Vagina (tissue), 2 donors: ENCODE data around the gene FAM161A. TPM values are rescaled to one million over a fixed set of nuclear protein-coding genes. Genes with fewer than 3 reads are reported as not detected.
"Not testable (repeated sequence)": the region's sequence is repeated elsewhere in the genome, so short reads cannot be mapped to it uniquely, and the experiment has no call there.

ENCODE experiments used
- DNase-seq, 2 donors: peaks; one replicate each; pipeline ENCODE4 v3.0.0-alpha.2; 2017; ENCODE audit errors: extremely low spot score in 2 of 2
- H3K27ac ChIP-seq: fragments of 200-600 bp; sonication (generic); one replicate; pipeline ENCODE4 v1.5.1; 2019
- H3K27me3 ChIP-seq: fragments of 200-600 bp; sonication (generic); one replicate; pipeline ENCODE4 v1.5.1; 2019
- H3K36me3 ChIP-seq, 2 donors: fragments of 200-600 bp; sonication (generic); one replicate each; pipeline ENCODE4 v1.5.1; 2017 to 2019
- H3K4me1 ChIP-seq: fragments of 200-600 bp; sonication (generic); one replicate; pipeline ENCODE4 v1.5.1; 2019
- H3K4me3 ChIP-seq, 2 donors: fragments of 200-600 bp; sonication (generic); 1 replicate in 1 of 2; 2 replicates in 1 of 2; pipeline ENCODE4 v1.5.1; 2016 to 2019
- H3K9me3 ChIP-seq: fragments of 200-600 bp; sonication (generic); one replicate; pipeline ENCODE4 v1.5.1; 2019
- POLR2A ChIP-seq, 2 donors: fragments of 450-650 bp; IDR thresholded peaks; one replicate each; pipeline ENCODE4 v1.6.1; 2017; ENCODE audit warnings: antibody characterized with exemption in 2 of 2, mild to moderate bottlenecking in 2 of 2, moderate library complexity in 2 of 2
- POLR2AphosphoS5 ChIP-seq, 2 donors: sonication (generic); formaldehyde crosslinking; IDR thresholded peaks; one replicate each; pipeline ENCODE4 v1.9.0; 2017; ENCODE audit warnings: antibody characterized with exemption in 2 of 2, mild to moderate bottlenecking in 2 of 2, low read depth in 1 of 2; ENCODE audit not compliant: insufficient read depth in 1 of 2
- intact Hi-C: fragments of 100-400 bp; cut with DNase I; formaldehyde crosslinking; loops from one replicate; pipeline ENCODE4 v1.15.1; 2023
- total RNA-seq: library from RNA; depleted of rRNA; stranded (reverse); fragments of >200 nt; gene quantifications from one replicate; pipeline ENCODE4 v1.2.3, GENCODE V29; 2016
- TF ChIP-seq, protein P1 (sequence below), 3 experiments: fragments of 450-650 bp in 2 of 3; fragments of 200-600 bp in 1 of 3; sonication (generic) in 1 of 3; IDR thresholded peaks; one replicate each; pipeline ENCODE4 v1.5.1; 2017 to 2019; ENCODE audit warnings: antibody characterized with exemption in 3 of 3, mild to moderate bottlenecking in 2 of 3, moderate library complexity in 2 of 3

FAM161A gene
- total RNA-seq, 1 donor from 2014 or later, result 2.5 TPM

GRCh38 chr2:61807036-61807757, 46.7 kb downstream of the FAM161A start:
- Histone ChIP-seq H3K36me3 (no peaks in the 10 kb centered on the region), H3K4me3 (no peak overlapping the region), H3K4me1 (no peaks in the 10 kb centered on the region), H3K9me3 (no peaks in the 10 kb centered on the region), H3K27ac (no peak overlapping the region), H3K27me3 (no peaks in the 10 kb centered on the region)
- TF ChIP-seq, protein P1, sequence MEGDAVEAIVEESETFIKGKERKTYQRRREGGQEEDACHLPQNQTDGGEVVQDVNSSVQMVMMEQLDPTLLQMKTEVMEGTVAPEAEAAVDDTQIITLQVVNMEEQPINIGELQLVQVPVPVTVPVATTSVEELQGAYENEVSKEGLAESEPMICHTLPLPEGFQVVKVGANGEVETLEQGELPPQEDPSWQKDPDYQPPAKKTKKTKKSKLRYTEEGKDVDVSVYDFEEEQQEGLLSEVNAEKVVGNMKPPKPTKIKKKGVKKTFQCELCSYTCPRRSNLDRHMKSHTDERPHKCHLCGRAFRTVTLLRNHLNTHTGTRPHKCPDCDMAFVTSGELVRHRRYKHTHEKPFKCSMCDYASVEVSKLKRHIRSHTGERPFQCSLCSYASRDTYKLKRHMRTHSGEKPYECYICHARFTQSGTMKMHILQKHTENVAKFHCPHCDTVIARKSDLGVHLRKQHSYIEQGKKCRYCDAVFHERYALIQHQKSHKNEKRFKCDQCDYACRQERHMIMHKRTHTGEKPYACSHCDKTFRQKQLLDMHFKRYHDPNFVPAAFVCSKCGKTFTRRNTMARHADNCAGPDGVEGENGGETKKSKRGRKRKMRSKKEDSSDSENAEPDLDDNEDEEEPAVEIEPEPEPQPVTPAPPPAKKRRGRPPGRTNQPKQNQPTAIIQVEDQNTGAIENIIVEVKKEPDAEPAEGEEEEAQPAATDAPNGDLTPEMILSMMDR (IDR thresholded peaks at IDR 0.05), result no peak
- no peak for TF ChIP-seq POLR2AphosphoS5 (IDR thresholded peaks at IDR 0.05; ENCODE audit: insufficient read depth in 1 of 2, low read depth in 1 of 2)
- no peak for TF ChIP-seq POLR2A (IDR thresholded peaks at IDR 0.05)
- DNase-seq, result no peak
- intact Hi-C loops, result no loop called here

GRCh38 chr2:61802548-61802947, 51.3 kb downstream of the FAM161A start:
- Histone ChIP-seq H3K27me3 (no peaks in the 10 kb centered on the region), H3K9me3 (no peaks in the 10 kb centered on the region), H3K27ac (no peak overlapping the region), H3K36me3 (no peaks in the 10 kb centered on the region), H3K4me3 (no peak overlapping the region), H3K4me1 (no peaks in the 10 kb centered on the region)
- intact Hi-C loops, result no loop called here
- no peak for DNase-seq
- TF ChIP-seq POLR2A (IDR thresholded peaks at IDR 0.05), result no peak

DNA sequence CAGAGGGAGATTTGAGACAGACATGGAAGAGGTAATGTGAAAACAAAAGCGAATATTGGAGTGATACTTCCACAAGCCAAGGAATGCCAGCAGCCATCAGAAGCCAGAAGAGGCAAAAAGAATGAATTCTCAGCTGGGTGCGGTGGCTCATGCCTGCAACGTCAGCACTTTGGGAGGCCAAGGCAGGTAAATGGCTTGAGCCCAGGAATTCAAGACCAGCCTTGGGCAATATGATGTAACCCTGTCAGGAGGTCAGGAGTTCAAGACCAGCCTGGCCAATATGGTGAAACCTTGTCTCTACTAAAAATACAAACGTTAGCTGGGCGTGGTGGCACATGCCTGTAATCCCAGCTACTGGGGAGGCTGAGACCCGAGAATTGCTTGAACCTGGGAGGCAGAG, 54.8 kb downstream of the FAM161A start:
- intact Hi-C loops, result no loop called here
- H3K27me3 ChIP-seq, result no peaks in the 10 kb centered on the region
- H3K4me1 ChIP-seq, result no peaks in the 10 kb centered on the region
- TF ChIP-seq POLR2AphosphoS5 (IDR thresholded peaks at IDR 0.05; ENCODE audit: insufficient read depth in 1 of 2, low read depth in 1 of 2) (no peak), POLR2A (IDR thresholded peaks at IDR 0.05) (no peak)
- TF ChIP-seq, protein P1 (IDR thresholded peaks at IDR 0.05), result no peak
- H3K9me3 ChIP-seq, result no peaks in the 10 kb centered on the region
- no peaks in the 10 kb centered on the region for H3K36me3 ChIP-seq
- no peak overlapping the region for H3K4me3 ChIP-seq
- H3K27ac ChIP-seq, result no peak overlapping the region
- DNase-seq, result no peak

GRCh38 chr2:61797446-61797845, 56.4 kb downstream of the FAM161A start:
- DNase-seq, H3K4me1 ChIP-seq, H3K27ac ChIP-seq, H3K27me3 ChIP-seq, intact Hi-C loops, H3K9me3 ChIP-seq, H3K4me3 ChIP-seq, H3K36me3 ChIP-seq: not testable (repeated sequence)

DNA sequence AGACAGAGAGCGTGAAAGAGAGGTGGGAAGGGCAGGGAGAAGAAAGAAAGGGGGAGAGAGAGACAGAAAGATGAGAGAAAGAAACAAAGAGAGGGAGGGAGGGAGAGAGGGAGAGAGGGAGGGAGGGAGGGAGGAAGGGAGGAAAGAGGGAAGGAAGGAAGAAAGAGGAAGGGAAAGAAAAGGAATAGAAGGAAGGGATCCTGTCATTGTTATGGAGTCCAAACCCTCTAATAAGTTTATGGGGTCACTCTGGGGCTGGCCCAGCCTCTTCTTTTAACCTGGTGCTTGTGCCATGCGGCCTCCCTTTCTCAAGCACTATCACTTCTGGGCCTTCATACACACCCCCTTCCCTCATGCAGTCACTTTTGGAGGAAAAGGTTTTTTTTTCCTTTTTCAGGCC, 58.5 kb downstream of the FAM161A start:
- H3K9me3 ChIP-seq, result no peaks in the 10 kb centered on the region
- TF ChIP-seq, protein P1 (IDR thresholded peaks at IDR 0.05), result no peak
- TF ChIP-seq POLR2A (IDR thresholded peaks at IDR 0.05), result no peak
- no peak for TF ChIP-seq POLR2AphosphoS5 (IDR thresholded peaks at IDR 0.05; ENCODE audit: insufficient read depth in 1 of 2, low read depth in 1 of 2)
- H3K27me3 ChIP-seq, result no peaks in the 10 kb centered on the region
- intact Hi-C loops, result no loop called here
- no peaks in the 10 kb centered on the region for H3K36me3 ChIP-seq
- H3K4me3 ChIP-seq, result no peak overlapping the region
- no peaks in the 10 kb centered on the region for H3K4me1 ChIP-seq
- no peak for DNase-seq
- no peak overlapping the region for H3K27ac ChIP-seq

DNA sequence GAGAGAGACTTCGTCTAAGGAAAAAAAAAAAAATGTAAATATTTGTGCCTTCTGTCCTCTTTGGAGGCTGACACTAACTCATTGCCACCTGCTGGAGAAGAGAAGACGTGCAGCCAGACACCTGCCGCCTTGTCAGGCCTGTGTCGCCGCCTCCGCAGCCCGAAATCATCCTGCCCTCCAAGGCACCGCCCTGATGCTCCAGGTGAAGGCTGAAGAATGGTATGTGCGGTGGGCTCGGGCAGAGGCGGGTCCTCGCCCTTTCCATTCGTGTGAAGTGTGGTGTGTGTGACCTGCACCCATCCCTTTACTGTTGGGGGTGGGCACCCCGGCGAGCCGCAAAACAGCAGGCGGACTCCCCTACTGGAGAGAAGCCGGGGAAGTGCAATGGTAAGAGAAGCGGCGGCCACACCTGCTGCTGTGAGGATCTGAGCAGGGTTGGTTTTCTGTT, 60.4 kb downstream of the FAM161A start:
- H3K4me1 ChIP-seq, result no peaks in the 10 kb centered on the region
- DNase-seq, result no peak
- H3K27ac ChIP-seq, result no peak overlapping the region
- H3K36me3 ChIP-seq, result no peaks in the 10 kb centered on the region
- intact Hi-C loops, result no loop called here
- no peaks in the 10 kb centered on the region for H3K9me3 ChIP-seq
- no peak overlapping the region for H3K4me3 ChIP-seq
- TF ChIP-seq, protein P1 (IDR thresholded peaks at IDR 0.05), result peak in 1 of 3 experiments; percentile 30
- TF ChIP-seq POLR2A (IDR thresholded peaks at IDR 0.05), result no peak
- no peaks in the 10 kb centered on the region for H3K27me3 ChIP-seq
